ENCODE results near the gene PPBP.

- TF ChIP-seq CTCF (IDR thresholded peaks at IDR 0.05; ENCODE audit: borderline replicate concordance, extremely low read depth, low read length, poor library complexity, severe bottlenecking): no peak
- no peak for TF ChIP-seq EZH2 (IDR thresholded peaks at IDR 0.05; ENCODE audit: borderline replicate concordance, low read depth, low read length, severe bottlenecking)
These were observed 30.1 kb upstream of the PPBP start for GRCh38 chr4:74018116-74018515.

Data from DND-41 (cell line).